ENCODE results near the gene JAKMIP2.
"Not testable (repeated sequence)": the region's sequence is repeated elsewhere in the genome, so short reads cannot be mapped to it uniquely, and the experiment has no call there.

The JAKMIP2 gene

DNA sequence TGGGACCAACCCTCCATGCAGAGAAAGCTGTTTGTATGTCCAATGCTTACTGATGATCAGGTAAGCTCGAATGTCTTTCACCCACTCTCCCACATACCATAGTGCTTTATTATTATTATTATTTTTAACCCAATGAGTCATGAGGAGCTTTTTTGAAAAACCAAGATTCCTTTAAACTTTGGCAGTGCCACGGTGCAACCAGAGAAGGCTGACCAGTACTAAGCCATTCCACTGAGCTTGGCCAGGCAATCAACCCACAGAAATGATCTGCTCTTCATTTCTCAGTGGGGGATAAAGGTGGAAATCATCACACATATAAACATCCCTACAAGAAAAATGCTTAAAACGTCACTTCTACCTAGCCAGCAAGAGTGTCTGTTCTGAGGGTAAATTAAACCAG, 35.5 kb downstream of the JAKMIP2 start:
- DNase-seq (ENCODE audit: low read depth, low spot score): no peak

DNA sequence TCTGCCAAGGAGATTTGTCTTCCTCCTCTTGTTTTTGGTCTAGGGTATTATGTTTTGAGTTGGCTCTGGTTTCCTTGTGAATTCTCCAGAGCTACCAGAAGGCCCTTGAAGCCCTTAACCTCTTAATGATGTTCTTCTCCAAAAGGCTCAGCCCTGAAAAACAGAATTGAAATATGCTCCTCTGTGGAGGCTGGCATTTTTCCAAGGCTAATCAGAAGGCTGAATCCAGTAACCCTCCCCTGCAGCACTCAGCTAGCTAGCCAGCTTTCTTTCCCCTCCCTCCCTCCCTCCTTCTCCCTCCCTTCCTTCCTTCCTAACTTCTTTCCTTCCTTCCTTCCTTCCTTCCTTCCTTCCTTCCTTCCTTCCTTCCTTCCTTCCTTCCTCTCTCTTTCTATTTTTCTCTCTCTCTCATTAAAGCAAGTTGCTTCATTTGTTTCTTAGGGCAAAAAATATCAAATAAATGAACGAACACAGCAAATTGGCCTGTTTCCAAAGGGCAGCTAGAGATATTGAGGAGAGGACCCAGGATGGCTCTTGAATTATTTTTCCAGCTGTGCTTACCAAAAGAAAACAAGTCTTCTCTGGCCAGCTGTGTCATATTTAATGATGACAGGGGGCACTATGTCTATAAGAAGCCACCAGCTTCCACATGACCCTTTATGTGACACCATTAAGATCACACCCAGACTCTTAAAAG, 38.7 kb downstream of the JAKMIP2 start:
- DNase-seq (ENCODE audit: low read depth, low spot score): no peak

DNA sequence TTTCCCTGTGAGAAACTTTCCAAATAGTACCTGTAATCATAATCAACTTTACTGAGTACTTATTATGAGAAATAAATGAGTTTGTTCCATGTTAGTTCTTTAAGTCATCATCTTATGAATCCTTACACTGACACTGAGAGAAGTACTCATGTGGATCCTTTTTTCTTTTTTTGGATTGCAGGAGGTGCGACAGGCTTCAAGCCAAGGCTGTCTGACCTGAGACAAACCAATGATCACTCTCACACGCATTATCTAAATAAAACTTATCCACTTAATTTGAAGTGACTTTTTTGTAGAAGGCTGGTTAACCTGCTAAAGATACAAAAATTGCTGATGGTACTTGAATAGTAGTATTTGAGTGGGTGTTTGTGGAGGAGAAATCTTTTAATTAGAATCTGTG, 39.5 kb downstream of the JAKMIP2 start:
- no peak for DNase-seq (ENCODE audit: low read depth, low spot score)

DNA sequence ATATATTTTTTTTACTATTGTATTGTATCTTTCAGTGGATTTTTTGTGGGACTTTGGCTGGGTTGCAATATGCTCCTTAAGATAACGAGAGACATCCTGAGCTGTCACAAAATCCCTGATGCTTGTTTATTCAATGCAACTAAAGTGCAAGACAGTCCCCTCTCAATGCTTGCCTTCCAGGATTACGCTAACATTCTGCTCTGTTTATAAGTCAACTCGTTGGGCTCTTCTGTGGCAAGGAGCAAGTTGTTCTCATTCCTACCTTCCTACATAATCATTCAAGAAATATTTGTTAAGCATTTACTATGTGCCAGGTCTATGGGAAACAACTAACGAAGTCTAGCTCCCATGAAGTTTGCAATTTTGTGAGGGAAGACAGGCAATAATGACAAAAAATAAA, 40.4 kb downstream of the JAKMIP2 start:
- DNase-seq (ENCODE audit: low read depth, low spot score): no peak

DNA sequence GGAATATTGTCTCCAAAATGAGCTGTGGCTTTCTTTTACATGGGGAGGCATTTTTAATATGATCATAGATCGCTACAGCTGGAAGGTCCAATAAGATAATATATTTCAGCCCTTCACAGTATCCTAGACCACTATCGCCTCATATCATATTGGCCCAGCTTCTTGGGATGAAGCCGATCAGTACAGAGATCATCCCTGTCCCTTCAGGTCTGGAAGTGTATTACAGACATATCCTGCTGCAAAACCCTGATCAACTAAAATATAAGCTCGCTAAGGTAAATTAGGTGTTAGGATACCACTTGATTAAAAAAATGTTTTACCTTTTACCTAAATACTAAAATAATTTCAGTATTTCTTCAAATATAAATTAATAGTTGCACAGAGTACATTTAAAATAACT, 41.7 kb downstream of the JAKMIP2 start:
- no peak for DNase-seq (ENCODE audit: low read depth, low spot score)

DNA sequence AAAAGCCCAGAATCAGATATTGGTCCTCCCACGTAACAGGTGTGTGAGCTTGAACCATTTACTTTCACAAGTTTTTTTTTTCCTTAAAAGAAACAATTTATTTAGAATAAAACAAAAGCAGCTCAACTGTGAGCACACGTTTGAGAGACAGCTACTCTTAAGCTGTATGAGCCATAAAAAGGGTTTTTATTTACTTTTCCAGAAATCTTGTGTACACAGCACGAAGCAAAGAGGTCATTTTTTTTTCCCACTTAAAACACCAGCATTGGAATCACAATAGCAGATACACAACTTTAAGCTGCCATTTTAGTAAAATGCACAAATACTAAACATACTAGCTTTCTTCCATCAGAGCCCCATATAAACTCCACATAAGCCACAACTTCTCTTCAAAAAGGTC, 44.6 kb downstream of the JAKMIP2 start:
- DNase-seq (ENCODE audit: low read depth, low spot score): no peak

DNA sequence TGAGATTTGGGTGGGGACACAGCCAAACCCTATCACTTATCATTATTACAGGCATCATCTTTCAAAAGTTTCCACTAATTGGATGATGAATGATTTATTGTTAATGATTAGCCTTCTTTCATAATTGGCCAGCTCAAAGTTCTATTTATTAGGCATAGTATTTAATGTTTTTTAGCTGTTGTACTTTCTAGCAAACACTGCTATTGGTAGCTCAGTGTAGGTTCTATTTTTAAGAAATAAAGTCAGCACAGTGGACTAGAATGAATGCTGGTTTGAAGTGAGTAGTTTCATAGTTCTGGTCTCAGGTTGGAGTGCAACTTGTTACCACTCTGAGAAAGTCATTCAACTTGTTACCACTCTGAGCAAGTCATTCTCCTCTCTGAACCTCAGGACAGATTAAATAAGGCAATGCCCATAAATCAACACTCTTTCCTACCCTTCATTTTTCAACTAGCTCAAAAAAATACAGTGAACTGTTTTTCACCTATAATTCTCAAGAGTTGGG, 46.9 kb downstream of the JAKMIP2 start:
- DNase-seq (ENCODE audit: low read depth, low spot score): no peak

DNA sequence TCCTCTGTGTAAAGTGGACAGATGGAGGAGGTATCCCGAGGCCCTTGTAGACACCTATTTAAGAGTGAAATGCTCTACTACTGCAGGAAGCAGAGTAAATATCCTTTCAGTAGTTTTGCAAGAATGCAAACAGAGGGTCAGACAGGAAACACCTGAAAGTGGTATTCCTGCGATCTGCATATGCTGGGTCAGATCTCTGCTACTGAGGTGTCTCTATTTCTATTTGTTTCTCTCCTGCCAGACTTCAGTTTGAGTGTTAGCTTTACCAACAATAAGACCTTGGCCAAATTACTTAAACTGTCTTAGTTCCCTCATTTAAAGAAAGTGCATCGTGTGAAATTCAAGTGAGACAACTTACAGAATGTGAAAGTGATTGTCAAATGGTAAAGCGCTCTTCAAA, 47.6 kb downstream of the JAKMIP2 start:
- DNase-seq (ENCODE audit: low read depth, low spot score): no peak

DNA sequence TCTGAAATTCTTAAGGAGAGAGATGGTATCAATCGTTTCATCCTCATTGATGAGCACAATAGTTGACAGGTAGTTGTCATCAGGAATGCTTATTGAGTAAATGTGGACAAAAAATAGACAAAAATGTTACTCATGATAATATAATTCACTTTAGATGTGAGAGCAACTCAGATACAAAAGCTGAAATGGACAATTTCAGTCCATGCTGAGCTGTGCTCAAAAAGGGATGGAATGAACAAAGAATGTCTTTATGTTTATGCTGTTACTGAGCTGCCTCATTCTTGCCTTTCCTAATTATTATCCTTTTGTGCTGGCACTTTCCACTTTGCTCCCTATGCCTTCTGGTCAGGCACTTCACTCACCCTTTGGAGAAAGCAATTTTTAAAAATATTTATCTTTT, 49.5 kb downstream of the JAKMIP2 start:
- DNase-seq (ENCODE audit: low read depth, low spot score): no peak

DNA sequence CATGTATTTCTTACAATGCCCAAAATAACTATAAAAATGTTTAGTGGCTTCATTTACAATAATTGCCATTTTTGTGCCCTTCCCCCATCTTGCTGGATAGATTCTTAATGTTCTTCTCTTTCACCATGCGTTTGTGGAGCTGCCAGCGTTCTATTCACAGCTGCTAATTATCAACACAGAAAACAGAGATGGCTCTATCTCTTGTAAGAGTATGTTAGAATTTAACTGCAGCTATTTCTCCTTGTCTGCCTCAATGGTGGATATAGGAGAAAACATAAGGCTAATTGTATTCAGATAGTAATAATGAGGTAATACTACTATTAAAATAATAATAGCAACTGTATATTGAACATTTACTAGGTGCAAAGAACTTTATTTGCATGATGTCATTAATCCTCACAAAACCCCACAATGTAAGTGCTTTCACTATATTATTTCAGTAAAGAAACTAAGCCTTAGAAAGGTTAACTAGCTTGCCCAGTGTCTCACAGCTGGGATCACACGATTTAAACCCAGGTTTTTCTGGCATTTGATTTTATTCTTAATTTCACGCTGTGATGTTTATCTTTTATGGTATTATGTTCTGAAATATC, 50.1 kb downstream of the JAKMIP2 start:
- DNase-seq (ENCODE audit: low read depth, low spot score): no peak

DNA sequence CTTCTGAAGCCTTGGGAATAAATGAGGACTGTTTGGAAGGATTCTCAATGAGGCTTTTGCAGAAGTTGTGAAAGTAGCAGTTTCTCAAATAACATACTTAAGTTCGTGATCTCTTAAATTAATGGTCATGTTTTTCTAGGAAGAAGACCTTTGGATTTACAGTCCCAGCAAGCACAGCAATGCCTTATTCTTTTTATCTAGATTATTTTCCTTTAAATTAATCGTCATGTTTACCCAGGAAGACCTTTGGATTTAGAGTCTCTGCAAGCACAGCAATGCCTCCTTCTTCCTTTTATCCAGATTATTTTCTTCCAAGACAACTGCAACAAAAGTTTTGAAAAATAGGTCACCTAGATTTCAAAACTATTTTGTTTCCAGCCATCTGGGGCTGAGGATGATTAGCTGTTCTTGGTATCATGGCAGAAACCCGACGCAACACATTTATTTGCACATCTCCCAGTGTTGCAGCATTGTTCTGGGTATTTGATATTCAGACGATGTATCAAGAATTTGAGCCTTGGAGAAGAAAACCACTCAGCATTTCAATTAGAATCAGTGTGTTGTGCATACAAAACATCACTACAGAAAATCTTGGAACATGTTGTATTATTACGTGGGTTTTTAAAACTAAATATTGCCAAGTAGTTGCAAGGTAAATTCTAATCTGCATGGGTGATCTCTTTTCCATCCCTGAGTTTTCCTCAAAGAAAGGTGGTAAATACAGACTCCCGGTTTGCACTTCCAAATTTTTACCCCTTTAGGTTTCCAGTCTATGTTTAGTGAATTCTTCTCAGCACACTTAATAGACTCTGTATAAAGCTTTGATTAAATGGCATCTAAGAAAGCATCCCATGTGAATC, 50.9 kb downstream of the JAKMIP2 start:
- no peak for DNase-seq (ENCODE audit: low read depth, low spot score)

DNA sequence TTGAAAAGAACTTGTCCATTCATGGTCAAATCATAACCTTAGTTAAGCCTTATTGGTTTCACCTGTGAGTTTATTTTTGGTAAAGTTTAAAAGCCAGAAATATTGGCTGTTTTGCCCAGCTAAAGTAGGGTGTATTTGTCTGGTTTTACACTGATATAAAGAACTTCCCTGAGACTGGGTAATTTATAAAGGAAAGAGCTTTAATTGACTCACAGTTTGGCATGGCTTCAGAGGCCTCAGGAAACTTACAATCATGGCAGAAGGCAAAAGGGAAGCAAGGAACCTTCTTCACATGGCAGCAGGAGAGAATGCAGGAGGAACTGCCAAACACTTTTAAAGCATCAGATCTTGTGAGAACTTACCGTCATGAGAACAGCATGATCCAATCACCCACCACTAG, 55.3 kb downstream of the JAKMIP2 start:
- no peak for DNase-seq (ENCODE audit: low read depth, low spot score)

DNA sequence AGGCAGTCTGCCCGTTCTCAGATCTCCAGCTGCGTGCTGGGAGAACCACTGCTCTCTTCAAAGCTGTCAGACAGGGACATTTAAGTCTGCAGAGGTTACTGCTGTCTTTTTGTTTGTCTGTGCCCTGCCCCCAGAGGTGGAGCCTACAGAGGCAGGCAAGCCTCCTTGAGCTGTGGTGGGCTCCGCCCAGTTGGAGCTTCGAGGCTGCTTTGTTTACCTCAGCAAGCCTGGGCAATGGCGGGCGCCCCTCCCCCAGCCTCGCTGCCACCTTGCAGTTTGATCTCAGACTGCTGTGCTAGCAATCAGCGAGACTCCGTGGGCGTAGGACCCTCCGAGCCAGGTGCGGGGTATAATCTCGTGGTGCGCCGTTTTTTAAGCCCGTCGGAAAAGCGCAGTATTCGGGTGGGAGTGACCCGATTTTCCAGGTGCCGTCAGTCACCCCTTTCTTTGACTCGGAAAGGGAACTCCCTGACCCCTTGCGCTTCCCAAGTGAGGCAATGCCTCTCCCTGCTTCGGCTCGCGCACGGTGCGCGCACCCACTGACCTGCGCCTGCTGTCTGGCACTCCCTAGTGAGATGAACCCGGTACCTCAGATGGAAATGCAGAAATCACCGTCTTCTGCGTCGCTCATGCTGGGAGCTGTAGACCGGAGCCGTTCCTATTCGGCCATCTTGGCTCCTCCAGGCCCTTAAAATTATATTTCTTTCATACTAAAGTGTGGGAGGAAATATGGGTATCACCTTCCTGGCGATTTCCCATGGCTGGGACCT, 61.2 kb downstream of the JAKMIP2 start:
- not testable (repeated sequence) for DNase-seq (ENCODE audit: low read depth, low spot score)

DNA sequence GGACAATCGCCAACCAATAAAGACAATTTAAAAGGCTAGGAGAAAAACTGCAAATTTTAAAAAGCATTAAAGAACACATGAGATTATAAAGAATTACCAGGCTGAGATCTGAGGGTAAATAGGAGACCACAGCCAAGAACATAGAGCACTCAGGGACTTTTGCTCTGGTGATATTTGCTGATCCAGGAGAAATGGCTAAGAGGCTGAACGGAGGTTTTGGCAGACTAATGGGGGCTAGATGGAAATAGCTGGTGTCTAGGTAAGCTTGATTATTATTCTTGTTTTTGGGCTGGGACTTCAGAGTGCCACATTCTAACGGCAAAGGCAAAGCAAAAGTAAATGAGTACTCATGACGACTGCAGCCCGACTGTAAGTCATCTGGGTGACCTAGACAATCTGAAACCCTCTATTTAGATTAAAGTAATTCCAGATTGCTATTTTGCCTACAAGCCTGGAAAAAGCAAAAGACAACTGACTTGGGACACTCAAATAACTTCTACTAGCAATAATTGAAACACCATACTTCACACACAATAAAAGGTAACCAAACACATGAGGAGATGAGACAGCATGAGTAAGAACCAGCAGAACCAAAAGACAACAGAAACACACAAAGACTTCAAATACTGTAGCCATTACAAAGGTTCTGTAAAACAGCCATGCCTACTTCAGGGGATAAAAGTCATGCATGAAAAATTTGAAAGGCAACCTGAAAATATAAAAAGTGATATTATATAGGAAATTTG, 68.8 kb downstream of the JAKMIP2 start:
- DNase-seq (ENCODE audit: low read depth, low spot score): no peak

DNA sequence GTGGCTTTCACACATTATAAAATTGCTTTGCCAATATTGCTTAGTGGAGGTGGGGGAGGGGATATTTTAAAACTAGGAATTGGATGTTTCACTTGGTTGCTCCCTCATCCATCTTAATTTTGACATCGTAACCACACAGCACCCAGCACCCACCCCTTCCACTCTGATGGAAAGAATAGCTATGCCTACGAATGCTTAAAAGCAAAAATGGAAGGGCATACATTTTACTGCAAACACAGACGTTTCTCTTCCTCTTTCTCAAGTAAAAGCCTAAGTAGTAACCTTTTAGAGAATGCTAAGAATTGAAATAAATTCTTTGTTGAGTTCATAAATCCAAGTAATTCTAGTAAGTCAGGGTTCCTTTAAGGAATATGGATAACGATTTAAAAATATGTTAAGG, 69.9 kb downstream of the JAKMIP2 start:
- DNase-seq (ENCODE audit: low read depth, low spot score): no peak

DNA sequence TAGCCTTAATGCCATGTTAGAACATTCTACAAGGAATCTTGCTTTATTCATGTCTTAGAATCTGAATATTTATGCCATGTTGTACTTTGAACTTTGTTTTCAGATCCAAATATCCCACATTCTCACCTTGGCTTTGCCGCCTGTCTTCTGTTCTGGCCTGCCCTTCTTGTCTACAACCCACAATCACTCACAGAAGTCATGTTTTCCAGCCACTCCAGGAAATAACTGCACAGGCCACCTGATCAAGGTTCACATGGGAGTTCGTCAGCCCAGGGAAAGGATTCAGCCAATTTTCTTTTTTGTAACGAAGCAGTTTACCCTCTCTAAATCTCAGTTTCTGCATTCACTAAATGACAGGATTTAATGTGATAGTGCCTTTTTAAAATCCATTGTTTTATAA, 70.5 kb downstream of the JAKMIP2 start:
- no peak for DNase-seq (ENCODE audit: low read depth, low spot score)

DNA sequence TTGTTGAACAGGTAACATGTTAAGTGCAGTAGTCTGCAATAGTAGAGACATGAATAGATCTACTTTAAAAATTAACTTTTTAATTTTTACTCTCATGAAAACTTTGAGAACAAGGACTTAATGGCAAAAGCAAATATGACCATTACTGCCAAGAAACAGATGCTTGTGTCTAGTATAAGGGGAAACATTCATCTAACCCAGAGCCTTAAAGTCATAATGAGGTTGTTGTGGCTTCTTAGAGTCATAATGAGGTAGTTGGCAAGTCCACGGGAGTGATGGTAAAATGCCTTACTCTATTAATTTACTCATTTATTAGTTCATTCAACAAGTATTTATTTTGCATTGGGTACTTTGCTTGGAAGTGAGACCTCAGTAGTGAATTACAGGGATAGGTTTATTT, 71.5 kb downstream of the JAKMIP2 start:
- DNase-seq (ENCODE audit: low read depth, low spot score): no peak

DNA sequence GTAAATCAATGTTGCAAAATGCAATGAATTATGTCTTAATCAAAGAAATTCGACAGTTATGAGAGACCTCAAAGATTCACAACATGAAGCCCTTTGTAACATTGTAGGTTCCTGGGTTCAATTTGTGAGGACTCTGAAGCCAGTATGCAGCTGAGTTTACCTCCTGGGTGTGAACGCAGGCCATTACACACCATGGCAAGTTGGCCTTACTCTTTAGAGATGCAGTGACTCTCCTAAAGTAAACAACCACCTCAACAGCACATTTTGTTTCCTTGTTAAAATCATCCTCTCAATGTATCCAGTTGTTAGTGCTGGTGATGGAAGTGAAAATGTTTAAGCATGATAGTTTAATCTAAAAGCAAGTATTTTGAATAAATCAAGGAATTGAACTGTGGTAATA, 73.8 kb downstream of the JAKMIP2 start:
- no peak for DNase-seq (ENCODE audit: low read depth, low spot score)

DNA sequence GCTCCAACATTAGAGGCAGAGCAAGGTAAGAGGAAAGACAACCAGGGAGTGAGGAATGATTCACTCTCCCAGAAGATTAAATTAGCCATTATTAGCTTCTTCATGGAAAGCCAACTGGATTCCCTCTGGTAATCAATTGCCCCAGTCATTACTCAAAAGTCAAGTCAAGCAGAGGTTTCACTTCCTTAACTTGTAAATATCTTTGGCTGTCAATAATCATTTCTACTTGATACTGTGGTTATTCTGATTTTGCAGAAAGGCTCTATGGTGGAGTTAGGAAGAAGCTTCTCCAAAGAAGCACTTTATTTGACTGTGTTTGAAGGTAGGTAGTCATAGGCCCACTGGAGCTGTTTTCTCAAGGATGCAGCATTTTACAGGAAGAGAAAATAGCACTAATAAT, 78.0 kb downstream of the JAKMIP2 start:
- no peak for DNase-seq (ENCODE audit: low read depth, low spot score)

DNA sequence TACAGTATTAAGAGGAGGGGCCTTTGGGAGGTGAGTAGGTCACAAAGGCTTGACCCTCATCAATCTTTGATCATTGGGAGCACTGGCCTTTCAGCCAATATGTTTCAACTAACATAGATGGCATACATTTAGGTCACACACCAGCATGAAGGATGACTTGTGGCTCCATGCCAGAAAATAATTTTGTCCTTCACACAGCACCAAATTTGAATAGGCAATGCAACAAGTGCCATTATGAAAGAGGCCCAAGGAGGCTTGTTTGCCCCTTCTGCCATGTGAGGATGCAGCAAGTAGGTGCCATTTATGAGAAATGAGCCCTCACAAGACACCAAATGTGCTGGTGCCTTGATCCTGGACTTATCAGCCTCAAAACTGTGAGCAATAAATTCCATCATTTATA, 81.1 kb downstream of the JAKMIP2 start:
- DNase-seq (ENCODE audit: low read depth, low spot score): no peak

DNA sequence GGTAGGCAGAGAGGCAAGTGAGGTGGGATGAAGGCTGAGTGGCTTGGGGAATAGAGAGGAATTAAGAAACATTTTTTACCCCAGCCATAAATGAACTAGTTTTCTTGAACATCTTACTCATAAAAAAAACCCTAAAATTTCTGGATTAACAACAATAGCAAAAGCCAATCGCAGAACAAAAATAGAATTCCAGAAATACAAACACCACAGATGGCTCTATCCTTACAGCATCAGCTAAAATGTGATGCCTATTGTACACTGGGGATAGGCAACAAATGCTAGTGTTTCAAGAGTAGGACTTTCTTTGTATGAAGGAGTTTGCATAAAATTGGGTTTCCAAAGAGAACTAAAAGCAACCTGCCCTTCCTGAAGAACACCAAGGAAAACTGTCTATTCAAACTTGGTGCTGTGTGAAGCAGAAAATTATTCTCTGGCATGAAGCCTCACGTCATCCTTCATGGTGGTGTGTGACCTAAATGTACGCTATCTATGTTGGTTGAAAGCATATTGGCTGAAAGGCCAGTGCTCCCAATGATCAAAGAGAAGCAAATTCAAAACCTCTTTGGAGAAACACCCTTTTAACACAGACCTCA, 82.9 kb downstream of the JAKMIP2 start:
- DNase-seq (ENCODE audit: low read depth, low spot score): no peak
